Stimulated activated naive CD8-positive, alpha-beta T cell treated with anti-CD3 and anti-CD28 coated beads, Interleukin-15, Interleukin-2, amounts not matched to agents 100 U/mL and 50 U/mL, for 24 hours (primary cell): Measurements from ENCODE around the gene LTA.
"Not testable (repeated sequence)": the region's sequence is repeated elsewhere in the genome, so short reads cannot be mapped to it uniquely, and the experiment has no call there.

Experiments
- ATAC-seq: fragments of 150-1000 bp; cut with Tn5 transposase; one replicate; pipeline ENCODE4 v1.10.0; 2021
- DNase-seq: peaks from one replicate; pipeline ENCODE4 v3.0.0; 2021

The LTA gene

GRCh38 chr6:31586599-31587281, 14.7 kb downstream of the LTA start:
- ATAC-seq (peak; percentile 16), DNase-seq (peak; percentile 48)

DNA sequence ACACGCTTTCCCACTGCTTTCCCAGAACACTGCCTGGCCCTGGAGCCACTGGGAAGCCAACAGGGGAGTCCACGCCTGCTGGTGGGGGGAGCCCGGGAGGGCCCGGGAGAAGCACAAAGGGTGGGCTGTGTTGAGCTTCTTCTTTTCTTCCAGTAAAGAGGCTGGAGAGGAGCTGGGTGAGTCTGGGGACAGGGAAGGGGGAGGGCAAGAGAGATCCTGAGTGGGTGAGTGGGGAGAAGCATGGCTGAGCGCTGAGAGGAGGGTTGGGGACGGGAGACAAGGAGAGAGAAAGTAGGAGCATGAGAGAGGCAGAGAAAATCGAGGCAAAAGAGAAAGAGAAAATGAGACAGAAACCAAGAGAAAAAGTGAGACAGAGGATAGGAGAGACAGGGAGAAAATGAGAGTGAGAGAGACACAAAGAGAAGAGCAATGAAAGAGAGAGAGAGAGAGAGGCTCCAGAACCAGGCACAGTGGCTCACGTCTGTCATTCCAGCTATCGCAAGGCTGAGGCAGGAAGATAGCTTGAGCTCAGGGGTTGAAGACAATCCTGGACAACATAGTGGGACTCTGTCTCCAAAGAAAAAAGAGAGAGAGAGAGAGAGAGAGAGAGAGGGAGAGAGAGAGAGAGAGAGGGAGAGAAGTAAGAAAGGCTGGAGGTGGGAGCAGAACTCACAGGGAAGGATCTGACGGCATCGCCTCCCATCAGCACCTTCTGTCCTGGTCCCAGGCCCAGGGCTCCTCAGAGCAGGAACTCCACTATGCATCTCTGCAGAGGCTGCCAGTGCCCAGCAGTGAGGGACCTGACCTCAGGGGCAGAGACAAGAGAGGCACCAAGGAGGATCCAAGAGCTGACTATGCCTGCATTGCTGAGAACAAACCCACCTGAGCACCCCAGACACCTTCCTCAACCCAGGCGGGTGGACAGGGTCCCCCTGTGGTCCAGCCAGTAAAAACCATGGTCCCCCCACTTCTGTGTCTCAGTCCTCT, 16.0 kb downstream of the LTA start:
- ATAC-seq (peak; percentile 9), DNase-seq (no peak)

DNA sequence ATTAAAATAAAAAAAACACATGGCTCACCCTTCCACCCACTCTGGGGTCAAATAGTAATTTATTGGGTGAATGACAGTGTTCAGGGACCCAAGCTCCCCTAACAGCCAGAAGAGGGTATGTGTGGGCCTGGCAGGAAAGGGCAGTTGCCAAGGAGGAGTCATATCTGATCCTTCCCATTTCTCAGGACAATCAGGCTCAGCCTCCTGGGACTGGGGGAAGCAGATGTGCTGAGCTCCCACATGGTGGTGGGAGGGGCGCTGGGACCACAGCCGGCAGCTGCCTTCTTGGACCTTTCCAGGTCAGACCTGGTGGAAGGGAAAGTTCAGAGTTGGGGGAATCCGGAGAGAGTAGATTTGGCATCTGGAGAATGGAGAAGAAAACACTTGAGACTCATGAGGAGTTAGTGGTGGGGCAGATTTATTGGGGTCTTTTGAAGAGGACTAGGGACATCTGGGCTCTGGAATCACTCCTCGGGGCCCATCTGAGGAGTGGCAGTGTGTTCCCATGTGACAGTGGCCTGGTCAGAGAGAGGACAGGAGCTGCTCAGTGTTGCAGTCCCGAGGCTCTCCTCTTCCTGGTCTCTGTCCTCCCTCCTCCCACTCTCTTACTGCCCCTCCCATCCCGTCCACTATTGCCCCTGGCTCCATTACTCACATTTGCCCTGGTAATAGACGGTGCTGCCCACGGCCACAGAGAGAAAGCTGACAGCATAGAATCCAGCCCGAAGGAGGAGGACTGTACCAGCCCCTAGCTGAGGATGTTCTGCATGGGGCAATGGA, 17.0 kb downstream of the LTA start:
- DNase-seq (no peak), ATAC-seq (no peak)

DNA sequence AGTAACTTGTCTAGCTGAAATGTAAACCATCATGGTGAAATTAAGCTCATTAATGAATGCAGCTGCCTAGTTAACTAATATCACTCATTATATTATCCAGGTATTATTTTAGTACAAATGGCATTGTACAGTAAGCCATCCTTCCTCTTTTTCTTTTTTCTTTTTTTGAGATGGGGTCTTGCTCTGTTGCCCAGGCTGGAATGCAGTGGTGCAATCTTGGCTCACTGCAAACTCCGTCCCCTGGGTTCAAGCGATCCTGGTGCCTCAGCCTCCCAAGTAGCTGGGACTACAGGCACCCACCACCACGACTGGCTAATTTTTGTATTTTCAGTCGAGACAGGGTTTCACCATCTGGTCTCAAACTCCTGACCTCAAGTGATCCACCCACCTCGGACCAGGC, 18.6 kb downstream of the LTA start:
- not testable (repeated sequence) for ATAC-seq, DNase-seq

GRCh38 chr6:31592396-31592771, 20.3 kb downstream of the LTA start:
- DNase-seq, result no peak
- ATAC-seq, result peak; percentile 12

DNA sequence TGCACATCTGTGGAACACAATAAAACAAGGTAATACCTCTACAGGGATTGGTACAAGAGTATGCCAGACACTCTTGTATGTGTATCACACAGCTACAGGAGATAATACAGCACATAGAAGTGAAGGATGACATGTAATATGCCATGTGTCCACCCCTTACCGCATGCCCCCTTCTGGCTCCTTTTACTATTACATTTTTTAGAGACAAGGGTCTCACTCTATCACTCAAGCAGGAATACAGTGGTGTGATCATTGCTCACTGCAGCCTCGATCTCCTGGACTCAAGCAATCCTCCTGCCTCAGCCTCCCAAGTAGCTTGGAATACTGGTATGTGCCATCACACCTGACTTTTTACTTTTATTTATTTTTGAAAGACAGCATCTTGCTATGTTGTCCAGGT, 24.9 kb downstream of the LTA start:
- no peak for DNase-seq

DNA sequence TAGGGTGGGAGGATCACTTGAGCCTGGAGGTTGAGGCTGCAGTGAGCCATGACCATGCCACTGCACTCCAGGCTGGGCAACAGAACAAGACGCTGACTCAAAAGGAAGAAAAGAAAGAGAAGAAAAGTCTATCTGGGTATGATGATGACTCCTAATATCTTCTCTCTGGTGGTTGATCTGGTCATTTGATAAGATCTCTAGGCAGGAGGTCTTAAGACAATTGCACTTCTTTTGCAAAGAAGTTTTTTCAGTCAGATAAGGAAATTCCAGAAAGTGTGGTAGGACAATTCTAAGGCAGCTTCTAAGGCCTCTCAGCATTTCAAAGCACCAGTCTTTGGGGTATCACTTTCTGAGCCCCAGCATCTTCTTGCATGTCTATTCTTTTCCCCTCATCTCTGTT, 35.2 kb downstream of the LTA start:
- no peak for ATAC-seq
- no peak for DNase-seq

More for the DNA sequence above, 24.9 kb downstream of the LTA start:
- ATAC-seq, result peak; percentile 60

DNA sequence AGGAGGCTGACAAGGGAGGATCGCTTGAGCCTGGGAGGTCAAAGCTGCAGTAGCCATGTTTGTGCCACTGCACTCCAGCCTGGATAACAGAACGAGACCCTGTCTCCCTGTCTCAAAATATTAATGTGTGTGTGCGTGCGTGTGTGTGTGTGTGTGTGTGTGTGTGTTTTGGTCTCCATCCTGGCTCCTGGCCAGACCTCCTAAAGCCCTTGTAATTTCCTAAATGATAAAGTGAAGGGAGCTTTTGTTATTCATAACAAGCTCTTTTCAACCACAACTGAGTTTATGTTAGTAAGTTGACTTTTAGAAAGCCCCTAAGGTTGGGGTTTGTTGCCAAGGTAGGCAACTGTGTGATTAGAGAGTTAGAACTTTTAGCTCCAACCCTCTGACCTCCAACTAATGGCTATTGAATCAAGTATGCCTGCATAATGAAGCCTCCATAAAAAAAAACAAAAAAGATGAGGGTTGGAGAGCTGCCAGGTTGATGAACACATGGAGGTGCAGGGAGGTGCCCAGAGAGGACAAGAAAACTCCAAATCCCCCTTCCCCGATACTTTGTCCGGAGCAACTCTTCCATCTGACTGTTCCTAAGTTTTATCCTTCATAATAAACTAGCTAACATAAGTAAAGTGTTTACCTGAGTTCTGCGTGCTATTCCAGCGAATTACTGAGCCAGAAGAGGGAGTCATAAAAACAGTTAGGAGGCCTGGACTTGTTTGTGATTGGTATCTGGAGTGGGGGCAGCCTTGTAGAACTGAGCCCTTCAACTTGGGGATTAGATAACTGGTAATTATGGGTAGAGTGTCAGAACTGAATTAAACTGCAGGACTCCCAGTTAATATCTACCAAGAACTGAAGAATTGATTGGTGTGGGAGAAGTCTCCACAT, 37.7 kb downstream of the LTA start:
- ATAC-seq (no peak), DNase-seq (no peak)

DNA sequence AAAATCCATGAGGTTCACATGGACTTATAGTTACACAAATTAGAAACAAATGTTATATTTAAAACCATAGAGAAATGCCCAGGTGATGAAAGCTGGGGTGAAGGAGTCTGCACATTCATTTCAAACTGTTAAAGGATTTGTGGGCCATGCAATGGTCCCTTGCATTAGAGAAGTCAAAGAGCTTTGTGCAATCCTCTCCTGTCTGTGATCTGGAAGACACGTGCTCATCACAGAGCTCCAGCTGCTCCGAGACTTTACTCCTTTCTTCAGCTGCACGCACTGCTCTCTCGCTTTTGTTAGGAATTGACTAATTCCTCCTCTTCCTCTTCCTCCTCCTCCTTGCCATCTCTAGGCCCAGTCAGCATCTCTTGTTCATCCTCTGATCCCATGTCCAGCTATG, 38.9 kb downstream of the LTA start:
- no peak for ATAC-seq

GRCh38 chr6:31614075-31614619, 42.1 kb downstream of the LTA start:
- no peak for ATAC-seq
- DNase-seq, result no peak

More for the DNA sequence above, 38.9 kb downstream of the LTA start:
- DNase-seq, result no peak

GRCh38 chr6:31614684-31615578, 42.8 kb downstream of the LTA start, which contains the start of gene AIF1:
Gene AIF1, plus strand, starts transcription at chr6:31615234. Its CDS starts 96 bp downstream, at chr6:31615330.
- no peak for DNase-seq
- no peak for ATAC-seq

GRCh38 chr6:31615748-31616147, 43.7 kb downstream of the LTA start:
- DNase-seq, result peak; percentile 63
- no peak for ATAC-seq

DNA sequence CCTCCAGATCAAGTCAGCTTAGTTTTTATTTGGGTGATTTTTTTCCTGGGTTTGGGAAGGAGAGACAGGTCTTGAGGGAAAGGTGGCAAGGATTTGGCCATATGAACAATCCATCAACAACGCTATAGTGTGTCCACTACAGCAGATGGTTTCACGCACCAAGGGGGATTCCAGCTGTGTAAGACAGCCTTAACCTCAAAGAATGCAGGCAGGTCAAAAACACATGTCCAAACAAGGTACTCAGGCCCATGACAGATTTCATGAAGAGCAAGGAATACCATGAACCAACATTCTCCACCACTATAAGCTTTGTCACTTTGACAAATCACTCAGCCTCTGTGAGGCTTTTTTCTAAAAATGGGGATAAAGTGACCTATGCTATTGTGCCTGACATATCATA, 44.9 kb downstream of the LTA start:
- DNase-seq, result no peak
- ATAC-seq, result no peak

GRCh38 chr6:31619805-31620585, 47.9 kb downstream of the LTA start:
- DNase-seq, result peak; percentile 97

DNA sequence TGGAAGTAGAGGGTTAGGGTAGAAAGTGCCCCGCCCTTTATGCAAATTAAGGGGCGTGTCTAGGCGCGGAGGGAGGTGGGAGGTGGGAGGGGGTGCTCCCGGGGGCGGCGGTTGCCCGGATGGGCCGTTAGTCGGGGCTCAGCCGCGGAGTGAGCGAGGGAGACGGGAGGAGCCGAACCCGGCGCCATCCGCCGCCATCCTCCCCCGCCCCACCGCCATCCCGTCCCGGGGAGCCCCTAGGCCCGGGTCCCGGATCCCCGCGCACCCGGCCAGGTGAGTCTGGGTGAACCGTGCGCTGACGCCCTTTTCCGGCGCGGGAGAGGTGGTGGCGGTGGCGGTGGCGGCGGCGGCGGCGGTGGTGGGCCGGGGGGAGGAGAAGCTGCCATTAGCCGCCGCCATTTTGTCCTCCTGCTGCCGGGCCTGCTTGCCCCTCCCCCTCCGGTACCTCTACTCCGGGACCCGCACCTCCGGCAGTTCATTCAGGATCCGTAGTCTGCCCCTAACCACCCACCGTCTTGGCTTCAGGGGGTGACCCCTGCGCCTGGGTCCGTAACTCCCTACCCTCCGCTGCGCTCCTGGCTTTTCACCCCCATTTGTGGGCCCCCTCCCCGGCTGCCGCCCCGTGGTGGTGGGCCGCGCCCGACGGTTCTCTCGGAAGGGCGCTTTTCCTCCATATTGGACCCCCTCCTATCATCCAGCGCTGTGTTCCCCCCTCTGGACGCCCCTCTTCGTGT, 48.7 kb downstream of the LTA start, which contains the start of gene PRRC2A:
TSS of gene PRRC2A (plus strand) at position 130 of the 734 bp plus-strand sequence. CDS start 2,075 bp downstream, outside the sequence.
- DNase-seq, result peak; percentile 97
- ATAC-seq, result peak; percentile 22

More at GRCh38 chr6:31619805-31620585, 47.9 kb downstream of the LTA start:
- peak; percentile 83 for ATAC-seq

GRCh38 chr6:31621320-31621939, 49.3 kb downstream of the LTA start:
- DNase-seq (no peak), ATAC-seq (no peak)

DNA sequence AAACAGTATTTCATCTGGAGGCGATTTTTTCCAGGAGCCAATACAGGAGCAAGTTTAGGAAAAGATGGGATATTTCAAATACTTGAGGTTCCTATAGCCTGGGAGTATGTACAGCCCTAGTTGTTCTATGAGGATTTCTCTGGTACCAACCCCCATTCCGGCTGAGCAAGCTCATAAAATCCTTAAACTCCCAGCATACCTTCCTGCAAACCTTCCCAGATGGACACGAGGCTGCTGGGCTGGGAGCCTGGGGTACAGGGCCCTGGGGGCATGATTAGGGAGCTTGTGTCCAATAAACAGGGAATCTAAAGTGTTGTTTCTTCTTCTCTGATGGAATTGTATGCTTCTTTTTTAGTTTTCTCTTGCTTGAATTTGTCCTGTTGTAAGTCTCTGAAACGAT, 49.9 kb downstream of the LTA start:
- DNase-seq (no peak), ATAC-seq (no peak)

DNA sequence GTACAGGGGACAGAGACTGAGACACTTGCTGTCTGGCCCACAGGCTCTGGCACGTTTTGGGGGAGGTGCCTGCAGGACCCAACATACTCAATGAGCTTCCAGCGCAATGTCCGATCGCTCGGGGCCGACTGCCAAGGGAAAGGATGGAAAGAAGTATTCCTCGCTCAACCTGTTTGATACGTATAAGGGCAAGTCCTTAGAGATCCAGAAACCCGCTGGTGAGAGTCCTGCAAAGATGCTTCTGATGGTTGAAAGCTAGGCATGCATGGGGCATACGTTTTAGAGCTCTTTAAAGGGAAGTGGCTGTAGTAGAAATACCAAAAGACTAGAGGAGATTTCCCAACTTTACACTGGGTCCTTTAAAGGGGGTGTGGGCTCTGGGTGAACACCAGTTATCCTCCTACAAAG, 50.6 kb downstream of the LTA start:
- ATAC-seq (no peak), DNase-seq (no peak)
